Activated CD4-positive, alpha-beta memory T cell treated with anti-CD3 and anti-CD28 coated beads for 36 hours (primary cell): Measurements from ENCODE around the gene PDE12. TPM values are rescaled to one million over a fixed set of nuclear protein-coding genes. Genes with fewer than 3 reads are reported as not detected.
"Not testable (repeated sequence)": the region's sequence is repeated elsewhere in the genome, so short reads cannot be mapped to it uniquely, and the experiment has no call there.

Experiments used
- CTCF ChIA-PET: fragments of 350-600 bp; sonication (Branson Sonifier 250); formaldehyde crosslinking; loops from one replicate; lab custom pipeline; 2021; ENCODE audit warnings: antibody characterized with exemption, inconsistent platforms; lab: Charles Lee
- POLR2A ChIA-PET: fragments of 350-600 bp; sonication (Branson Sonifier 250); formaldehyde crosslinking; loops from one replicate; lab custom pipeline; 2021; ENCODE audit warnings: antibody characterized with exemption; lab: Charles Lee
- DNase-seq: peaks from one replicate; pipeline ENCODE4 v3.0.0-alpha.2; 2020
- H3K27ac Mint-ChIP-seq: one replicate; pipeline ENCODE4 v1.8.0; 2021; ENCODE audit warnings: mixed read lengths
- H3K27me3 Mint-ChIP-seq: one replicate; pipeline ENCODE4 v1.8.0; 2021; ENCODE audit warnings: mixed read lengths
- H3K36me3 Mint-ChIP-seq: one replicate; pipeline ENCODE4 v1.8.0; 2021; ENCODE audit warnings: mixed read lengths
- H3K4me1 Mint-ChIP-seq: one replicate; pipeline ENCODE4 v1.8.0; 2021; ENCODE audit warnings: low read depth, mixed read lengths
- H3K4me3 Mint-ChIP-seq: one replicate; pipeline ENCODE4 v1.8.0; 2021; ENCODE audit warnings: mild to moderate bottlenecking, mixed read lengths
- H3K9me3 Mint-ChIP-seq: one replicate; pipeline ENCODE4 v1.8.0; 2021; ENCODE audit warnings: mixed read lengths
- intact Hi-C: fragments of 100-400 bp; cut with micrococcal nuclease; formaldehyde crosslinking; loops from one replicate; pipeline ENCODE4 v1.15.1; 2023
- total RNA-seq, 2 experiments: library from RNA; stranded (reverse); gene quantifications; one replicate each; pipeline ENCODE4 v1.2.3, GENCODE V29; 2021

Gene PDE12
- total RNA-seq, 2 experiments from 2014 or later, result 20.7 to 21.9 TPM

DNA sequence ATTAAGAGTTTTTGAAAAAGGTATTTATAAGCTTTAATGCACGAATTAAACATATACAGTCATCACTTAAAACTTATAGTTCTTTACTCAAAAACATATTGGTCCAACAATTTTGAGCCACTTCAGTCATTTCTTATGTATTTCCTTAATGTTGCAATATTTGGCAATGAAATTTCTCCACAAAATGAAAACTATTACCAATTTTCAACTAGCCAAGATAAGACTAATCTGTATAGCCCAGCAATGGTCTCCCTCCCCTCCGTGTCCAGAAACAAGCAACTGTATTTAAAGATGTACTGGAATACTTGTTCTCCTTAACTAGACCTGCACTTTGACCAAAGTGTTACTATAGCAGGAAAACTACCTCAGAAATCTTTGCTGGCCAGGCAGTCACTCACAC, 31.8 kb downstream of the PDE12 start:
- peaks cover 17% of the 10 kb centered on the region for H3K36me3 Mint-ChIP-seq
- H3K4me1 Mint-ChIP-seq, result peaks cover 40% of the 10 kb centered on the region
- no peaks in the 10 kb centered on the region for H3K27me3 Mint-ChIP-seq
- intact Hi-C loops, result no loop called here
- ChIA-PET POLR2A (no interaction called here), CTCF (no interaction called here)
- H3K9me3 Mint-ChIP-seq, result no peaks in the 10 kb centered on the region
- H3K27ac Mint-ChIP-seq, result no peak overlapping the region
- H3K4me3 Mint-ChIP-seq, result no peak overlapping the region
- no peak for DNase-seq

DNA sequence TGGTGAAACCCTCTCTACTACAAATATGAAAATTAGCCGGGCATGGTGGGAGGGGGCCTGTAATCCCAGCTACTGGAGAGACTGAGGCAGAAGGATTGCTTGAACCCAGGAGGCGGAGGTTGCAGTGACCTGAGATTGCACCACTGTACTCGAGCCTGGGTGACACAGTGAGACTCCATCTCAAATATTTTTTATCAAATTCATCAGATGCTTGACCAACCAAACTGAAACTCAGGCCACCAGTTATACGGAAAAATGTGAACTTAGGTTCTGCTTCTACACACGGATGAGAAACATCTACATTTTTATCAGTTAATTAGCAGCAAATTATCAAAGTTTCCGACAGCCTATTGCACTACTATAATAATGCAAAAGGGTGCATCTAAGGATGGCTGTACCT, 36.2 kb downstream of the PDE12 start:
- Mint-ChIP-seq H3K4me1 (peaks cover 45% of the 10 kb centered on the region), H3K27ac (no peak overlapping the region), H3K9me3 (no peaks in the 10 kb centered on the region), H3K36me3 (peaks cover 9% of the 10 kb centered on the region), H3K4me3 (no peak overlapping the region), H3K27me3 (no peaks in the 10 kb centered on the region)
- ChIA-PET CTCF (no interaction called here), POLR2A (no interaction called here)
- intact Hi-C loops, result no loop called here
- no peak for DNase-seq

DNA sequence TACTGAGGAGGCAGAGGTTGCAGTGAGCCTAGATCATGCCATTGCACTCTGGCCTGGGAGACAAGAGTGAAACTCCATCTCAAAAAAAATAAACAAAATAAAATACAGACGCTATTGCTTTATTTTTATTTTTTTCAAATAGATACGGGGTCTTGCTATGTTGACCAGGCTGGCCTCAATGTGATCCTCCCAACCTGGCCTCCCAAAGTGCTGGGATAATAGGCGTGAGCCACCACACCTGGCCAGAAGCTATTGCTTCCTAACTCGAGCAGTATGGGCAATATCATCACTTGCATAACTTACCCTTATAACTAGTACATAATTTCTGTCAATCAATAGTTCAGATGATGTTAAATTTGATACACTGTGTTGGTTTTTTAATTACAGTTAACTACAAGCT, 38.1 kb downstream of the PDE12 start:
- ChIA-PET POLR2A (interaction anchor here (0.6 kb wide), 1 partner anchor 211 kb away, joined by 4 read pairs; no protein-coding TSS in a partner anchor), CTCF (no interaction called here)
- DNase-seq, result no peak
- Mint-ChIP-seq H3K27ac (no peak overlapping the region), H3K4me3 (no peak overlapping the region), H3K4me1 (peaks cover 45% of the 10 kb centered on the region), H3K27me3 (no peaks in the 10 kb centered on the region), H3K36me3 (peaks cover 15% of the 10 kb centered on the region), H3K9me3 (no peaks in the 10 kb centered on the region)
- intact Hi-C loops, result no loop called here

DNA sequence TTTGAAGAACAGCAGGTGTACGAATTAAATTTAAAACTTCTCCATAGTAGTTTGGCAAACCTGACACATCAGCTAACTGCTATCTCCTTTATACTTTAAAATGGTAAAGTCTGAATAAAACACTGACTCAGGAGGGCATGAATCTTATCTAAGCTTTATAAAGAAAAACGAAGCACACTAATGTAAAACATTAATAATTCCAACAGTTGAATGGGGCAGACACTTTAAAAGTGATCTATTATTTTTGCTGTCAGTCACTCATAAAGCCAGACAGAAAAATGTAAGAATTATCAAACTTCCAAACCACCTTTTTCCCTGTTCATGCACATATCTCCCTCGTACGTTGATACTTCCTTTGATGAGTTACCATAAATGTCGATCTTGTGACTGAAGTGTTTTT, 38.5 kb downstream of the PDE12 start:
- Mint-ChIP-seq H3K27me3 (no peaks in the 10 kb centered on the region), H3K27ac (peak overlapping the region; percentile 3), H3K9me3 (no peaks in the 10 kb centered on the region), H3K36me3 (peaks cover 15% of the 10 kb centered on the region), H3K4me1 (peaks cover 48% of the 10 kb centered on the region), H3K4me3 (peak overlapping the region; percentile 23)
- intact Hi-C loops, result no loop called here
- ChIA-PET CTCF (no interaction called here), POLR2A (interaction anchor here (0.6 kb wide), 1 partner anchor 211 kb away, joined by 4 read pairs; no protein-coding TSS in a partner anchor)
- DNase-seq, result no peak

DNA sequence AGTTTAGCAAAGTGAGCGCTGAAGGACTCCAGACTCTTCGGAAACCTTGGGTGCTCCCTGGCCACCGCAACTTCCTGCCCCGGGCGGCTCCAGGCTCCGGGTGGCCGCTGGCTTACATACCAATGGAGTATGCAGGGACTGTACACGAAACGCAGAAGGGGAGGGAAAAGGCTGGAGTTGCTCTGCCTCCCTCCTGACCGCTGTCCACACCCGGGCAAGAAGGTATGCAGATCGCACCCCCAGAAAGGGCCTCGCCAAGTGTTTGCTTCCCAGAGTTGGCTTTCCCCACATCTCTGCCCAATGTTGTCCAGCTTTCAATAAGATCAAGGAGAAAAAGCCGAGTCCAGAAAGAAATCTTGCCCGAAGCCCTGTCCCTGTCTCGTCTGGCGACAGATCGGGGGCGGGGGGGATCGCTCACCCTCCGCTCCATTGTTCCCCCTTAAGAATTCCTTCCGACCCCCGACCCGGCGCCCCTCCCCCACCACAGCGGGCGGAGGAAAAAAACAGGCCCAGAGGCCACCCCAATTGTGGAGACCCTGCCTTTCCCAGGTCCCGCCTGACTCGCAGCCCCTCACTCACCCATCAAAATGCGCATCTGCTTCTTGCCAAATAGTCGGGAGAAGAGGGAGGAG, 40.5 kb downstream of the PDE12 start:
- no peaks in the 10 kb centered on the region for H3K9me3 Mint-ChIP-seq
- peak; percentile 78 for DNase-seq
- POLR2A ChIA-PET, result interaction anchor here (0.8 to 3.1 kb wide), 6 partner anchors 10 to 199 kb away, joined by 3 to 44 read pairs (median 4); partner anchors contain the start of genes PDE12 and SLMAP

GRCh38 chr3:57597127-57597923, 41.3 kb downstream of the PDE12 start, which contains the start of gene ARF4:
ARF4 (minus strand) TSS chr3:57597344; CDS start chr3:57597140, 204 bp downstream.
- Mint-ChIP-seq H3K36me3 (peaks cover 15% of the 10 kb centered on the region), H3K4me1 (peaks cover 41% of the 10 kb centered on the region), H3K27me3 (no peaks in the 10 kb centered on the region), H3K4me3 (peak within 1 kb of the TSS; percentile 97), H3K9me3 (no peaks in the 10 kb centered on the region), H3K27ac (peak within 1 kb of the TSS; percentile 99)
- POLR2A ChIA-PET, result interaction anchor here (0.5 to 3.1 kb wide), 9 partner anchors 11 to 865 kb away, joined by 3 to 44 read pairs (median 3); partner anchors contain the start of genes PDE12 and SLMAP
- intact Hi-C loops, result loop anchor here (1.0 to 5.0 kb wide), 5 partner anchors 41 to 368 kb away; partner anchors contain the start of genes PDE12 and SLMAP
- CTCF ChIA-PET, result interaction anchor here (0.6 to 1.6 kb wide), 6 partner anchors 15 to 427 kb away, joined by 3 to 7 read pairs (median 4); no protein-coding TSS in a partner anchor
- peak; percentile 100 for DNase-seq

More for the DNA sequence above, 40.5 kb downstream of the PDE12 start:
- Mint-ChIP-seq H3K36me3 (peaks cover 14% of the 10 kb centered on the region), H3K4me3 (peak overlapping the region; percentile 97), H3K4me1 (peaks cover 44% of the 10 kb centered on the region), H3K27me3 (no peaks in the 10 kb centered on the region), H3K27ac (peak overlapping the region; percentile 99)
- CTCF ChIA-PET, result interaction anchor here (0.6 to 1.6 kb wide), 8 partner anchors 14 to 426 kb away, joined by 3 to 7 read pairs (median 3); partner anchors contain the start of gene SLMAP
- intact Hi-C loops, result loop anchor here (1.0 to 5.0 kb wide), 5 partner anchors 40 to 367 kb away; partner anchors contain the start of genes PDE12 and SLMAP

GRCh38 chr3:57598765-57599360, 42.8 kb downstream of the PDE12 start:
- POLR2A ChIA-PET, result interaction anchor here (0.6 to 3.1 kb wide), 4 partner anchors 33 to 202 kb away, joined by 3 to 44 read pairs (median 4); partner anchors contain the start of gene PDE12

DNA sequence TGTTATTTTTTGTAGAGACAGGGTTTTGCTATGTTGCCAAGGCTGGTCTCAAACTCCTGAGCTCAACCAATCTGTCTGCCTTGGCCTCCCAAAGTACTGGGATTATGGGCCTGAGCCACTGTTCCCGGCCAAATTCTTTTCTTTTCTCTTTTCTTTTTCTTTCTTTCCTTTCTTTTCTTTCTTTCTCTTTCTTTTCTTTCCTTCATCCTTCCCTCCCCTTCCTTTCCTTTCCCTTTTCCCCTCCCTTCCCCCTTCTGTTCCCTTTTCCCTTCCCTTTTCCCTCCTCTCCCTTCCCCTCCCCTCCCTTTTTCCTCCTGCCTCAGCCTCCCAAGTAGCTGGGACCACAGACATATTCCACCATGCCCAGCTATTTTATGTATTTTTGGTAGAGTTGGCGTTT, 44.1 kb downstream of the PDE12 start:
- H3K4me3 Mint-ChIP-seq, result no peak overlapping the region
- intact Hi-C loops, result no loop called here
- CTCF ChIA-PET, result no interaction called here
- no peaks in the 10 kb centered on the region for H3K27me3 Mint-ChIP-seq
- H3K36me3 Mint-ChIP-seq, result peaks cover 22% of the 10 kb centered on the region
- DNase-seq, result no peak
- H3K9me3 Mint-ChIP-seq, result no peaks in the 10 kb centered on the region
- POLR2A ChIA-PET, result interaction anchor here (1.2 kb wide), 1 partner anchor 93 kb away, joined by 3 read pairs; the partner anchor contains the start of gene DENND6A
- peaks cover 14% of the 10 kb centered on the region for H3K4me1 Mint-ChIP-seq
- peak overlapping the region; percentile 18 for H3K27ac Mint-ChIP-seq

More at GRCh38 chr3:57598765-57599360, 42.8 kb downstream of the PDE12 start:
- H3K4me3 Mint-ChIP-seq, result peak overlapping the region; percentile 97
- CTCF ChIA-PET, result interaction anchor here (1.3 kb wide), 1 partner anchor 201 kb away, joined by 5 read pairs; no protein-coding TSS in a partner anchor
- intact Hi-C loops, result loop anchor here (5.0 kb wide), 1 partner anchor 202 kb away; no protein-coding TSS in a partner anchor
- peaks cover 26% of the 10 kb centered on the region for H3K4me1 Mint-ChIP-seq
- peaks cover 16% of the 10 kb centered on the region for H3K36me3 Mint-ChIP-seq
- H3K27ac Mint-ChIP-seq, result peak overlapping the region; percentile 99
- no peaks in the 10 kb centered on the region for H3K9me3 Mint-ChIP-seq
- H3K27me3 Mint-ChIP-seq, result no peaks in the 10 kb centered on the region
- DNase-seq, result no peak

GRCh38 chr3:57604971-57605370, 48.9 kb downstream of the PDE12 start:
- POLR2A ChIA-PET, result no interaction called here
- no peaks in the 10 kb centered on the region for H3K27me3 Mint-ChIP-seq
- no peak overlapping the region for H3K4me3 Mint-ChIP-seq
- H3K36me3 Mint-ChIP-seq, result peaks cover 47% of the 10 kb centered on the region
- intact Hi-C loops, result no loop called here
- CTCF ChIA-PET, result no interaction called here
- H3K9me3 Mint-ChIP-seq, result peaks cover 21% of the 10 kb centered on the region
- H3K27ac Mint-ChIP-seq, result no peak overlapping the region
- no peaks in the 10 kb centered on the region for H3K4me1 Mint-ChIP-seq
- no peak for DNase-seq

- intact Hi-C loops, result no loop called here
- no peak for DNase-seq
Measured at GRCh38 chr3:57605683-57606082, 49.6 kb downstream of the PDE12 start.

DNA sequence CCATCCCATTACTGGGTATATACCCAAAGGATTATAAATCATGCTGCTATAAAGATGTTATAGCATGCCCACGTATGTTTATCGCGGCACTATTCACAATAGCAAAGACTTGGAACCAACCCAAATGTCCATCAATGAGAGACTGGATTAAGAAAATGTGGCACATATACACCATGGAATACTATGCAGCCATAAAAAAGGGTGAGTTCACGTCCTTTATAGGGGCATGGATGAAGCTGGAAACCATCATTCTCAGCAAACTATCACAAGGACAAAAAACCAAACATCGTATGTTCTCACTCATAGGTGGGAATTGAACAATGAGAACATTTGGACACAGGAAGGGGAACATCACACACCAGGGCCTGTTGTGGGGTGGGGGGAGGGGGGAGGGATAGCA, 55.8 kb downstream of the PDE12 start:
- not testable (repeated sequence) for H3K4me3 Mint-ChIP-seq

More at GRCh38 chr3:57605683-57606082, 49.6 kb downstream of the PDE12 start:
- Mint-ChIP-seq H3K27me3 (no peaks in the 10 kb centered on the region), H3K9me3 (peaks cover 27% of the 10 kb centered on the region), H3K27ac (no peak overlapping the region), H3K4me3 (no peak overlapping the region), H3K36me3 (peaks cover 53% of the 10 kb centered on the region), H3K4me1 (no peaks in the 10 kb centered on the region)
- CTCF ChIA-PET, result no interaction called here
- POLR2A ChIA-PET, result no interaction called here

More for the DNA sequence above, 55.8 kb downstream of the PDE12 start:
- H3K4me1 Mint-ChIP-seq, DNase-seq, H3K27me3 Mint-ChIP-seq, POLR2A ChIA-PET, CTCF ChIA-PET, intact Hi-C loops, H3K27ac Mint-ChIP-seq: not testable (repeated sequence)
- peaks cover 30% of the 10 kb centered on the region for H3K9me3 Mint-ChIP-seq
- peaks cover 39% of the 10 kb centered on the region for H3K36me3 Mint-ChIP-seq
